Brain pericyte (primary cell): ENCODE data around the gene PHF21A.

Experiments used
- DNase-seq: peaks from one replicate; pipeline ENCODE4 v3.0.0-alpha.2; 2012; ENCODE audit warnings: low read depth, low spot score

The PHF21A gene

DNA sequence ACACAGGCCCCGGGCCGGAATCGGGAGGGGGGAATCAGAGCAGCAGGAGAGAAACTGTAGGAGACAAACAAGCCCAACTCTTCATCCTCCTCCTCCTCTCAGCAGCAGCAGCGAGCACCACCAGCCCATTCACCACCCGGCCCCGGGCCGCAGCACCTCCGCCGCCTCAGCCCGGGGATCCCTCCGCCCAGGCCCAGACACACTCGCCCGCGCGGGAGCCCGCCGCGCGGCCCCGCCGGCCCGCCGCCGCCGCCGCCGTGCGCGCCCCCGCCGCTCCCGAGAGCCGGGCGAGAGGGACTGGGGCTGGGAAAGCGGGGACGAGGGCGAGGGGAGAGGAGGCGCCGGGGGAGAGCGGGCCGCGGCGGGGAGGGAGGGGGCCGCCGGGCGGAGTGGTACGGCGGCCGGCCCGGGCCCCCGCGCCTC is at the start of gene PHF21A:
Gene PHF21A (minus strand): TSS at position 154 of the 423 bp plus-strand sequence. CDS start 37,235 bp downstream, outside the sequence.
- DNase-seq = peak; percentile 71

GRCh38 chr11:46170797-46171196 is 49.5 kb upstream of the PHF21A start:
- no peak for DNase-seq

DNA sequence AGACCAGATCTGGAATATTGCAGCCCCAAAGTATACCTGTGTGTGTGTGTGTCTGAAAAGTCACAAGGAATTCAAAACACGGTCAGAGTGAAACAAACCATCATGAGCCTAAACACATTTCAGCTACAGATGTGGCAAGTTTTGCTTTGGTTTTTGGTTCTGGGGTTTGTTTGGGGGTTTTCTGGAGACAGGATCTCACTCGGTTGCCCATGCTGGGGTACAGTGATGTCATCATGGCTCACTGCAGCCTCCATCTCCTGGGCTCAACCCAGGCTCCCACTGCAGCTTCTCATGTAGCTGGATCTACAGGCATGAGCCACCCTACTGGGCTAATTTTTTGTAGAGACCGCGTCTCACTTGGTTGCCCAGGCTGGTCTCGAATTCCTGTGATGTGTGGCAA is 41.4 kb upstream of the PHF21A start:
- no peak for DNase-seq

DNA sequence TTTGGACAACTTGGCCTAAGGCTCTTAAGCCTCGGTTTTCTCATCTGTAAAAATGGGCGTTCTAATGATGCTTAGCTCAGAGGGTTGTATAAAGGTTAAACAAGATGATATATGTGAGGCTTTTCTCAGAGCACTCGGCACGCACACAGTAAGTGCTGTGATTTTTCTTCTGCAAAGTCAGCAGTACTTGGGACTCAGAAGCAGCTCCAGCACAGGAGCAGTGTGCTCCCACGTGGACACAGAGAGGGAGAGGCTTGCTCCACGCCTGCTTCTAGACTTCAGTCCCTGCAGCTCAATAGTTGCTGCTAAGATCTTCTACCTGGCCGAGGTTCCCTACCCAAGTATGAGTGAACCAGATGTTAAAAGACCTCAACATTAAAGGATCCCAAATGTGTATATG is 39.9 kb upstream of the PHF21A start:
- no peak for DNase-seq

DNA sequence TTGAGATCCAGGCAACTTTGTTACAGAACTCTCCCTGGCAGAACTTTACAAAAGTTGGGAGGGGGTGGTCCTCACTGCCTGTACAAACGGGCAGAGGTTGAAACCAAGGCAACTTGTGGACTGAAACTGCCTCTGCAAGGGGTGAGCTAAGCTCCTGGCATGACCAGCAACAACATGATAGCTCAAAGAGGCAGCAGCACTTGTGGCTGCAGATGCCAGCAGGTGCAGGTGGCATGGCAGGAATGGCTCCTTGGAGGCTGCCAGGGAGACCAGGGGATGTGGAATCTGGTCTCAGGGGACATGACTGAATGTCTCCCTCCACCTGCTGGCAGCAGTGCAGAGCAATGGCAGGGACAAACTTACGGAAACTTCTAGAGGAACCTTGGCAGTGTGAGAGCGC is 38.8 kb upstream of the PHF21A start:
- no peak for DNase-seq

GRCh38 chr11:46159680-46160079 is 38.4 kb upstream of the PHF21A start:
- DNase-seq = no peak

- DNase-seq = no peak
Observed at GRCh38 chr11:46149826-46150225, 28.6 kb upstream of the PHF21A start.

GRCh38 chr11:46149342-46149741 is 28.1 kb upstream of the PHF21A start:
- DNase-seq = no peak

DNA sequence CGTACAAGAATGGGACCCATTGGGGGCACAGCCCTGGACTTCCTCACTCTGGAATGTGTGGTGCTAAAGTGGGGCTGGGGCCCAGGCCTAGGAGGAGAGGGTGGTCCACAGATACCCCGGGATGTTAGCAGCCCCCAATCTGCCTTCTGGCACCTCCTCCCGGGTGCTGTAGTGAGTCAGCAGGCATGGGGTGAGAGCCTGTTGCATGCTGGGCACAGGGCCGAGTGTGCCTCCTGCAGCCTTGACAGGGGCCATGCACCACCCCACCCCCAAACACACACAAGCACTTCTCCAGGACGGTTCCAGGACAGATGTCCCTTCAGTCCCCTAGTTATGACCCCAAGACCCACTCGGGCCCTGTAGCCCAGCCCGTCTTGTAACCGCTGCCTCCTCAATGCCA is 23.5 kb upstream of the PHF21A start:
- DNase-seq = no peak

DNA sequence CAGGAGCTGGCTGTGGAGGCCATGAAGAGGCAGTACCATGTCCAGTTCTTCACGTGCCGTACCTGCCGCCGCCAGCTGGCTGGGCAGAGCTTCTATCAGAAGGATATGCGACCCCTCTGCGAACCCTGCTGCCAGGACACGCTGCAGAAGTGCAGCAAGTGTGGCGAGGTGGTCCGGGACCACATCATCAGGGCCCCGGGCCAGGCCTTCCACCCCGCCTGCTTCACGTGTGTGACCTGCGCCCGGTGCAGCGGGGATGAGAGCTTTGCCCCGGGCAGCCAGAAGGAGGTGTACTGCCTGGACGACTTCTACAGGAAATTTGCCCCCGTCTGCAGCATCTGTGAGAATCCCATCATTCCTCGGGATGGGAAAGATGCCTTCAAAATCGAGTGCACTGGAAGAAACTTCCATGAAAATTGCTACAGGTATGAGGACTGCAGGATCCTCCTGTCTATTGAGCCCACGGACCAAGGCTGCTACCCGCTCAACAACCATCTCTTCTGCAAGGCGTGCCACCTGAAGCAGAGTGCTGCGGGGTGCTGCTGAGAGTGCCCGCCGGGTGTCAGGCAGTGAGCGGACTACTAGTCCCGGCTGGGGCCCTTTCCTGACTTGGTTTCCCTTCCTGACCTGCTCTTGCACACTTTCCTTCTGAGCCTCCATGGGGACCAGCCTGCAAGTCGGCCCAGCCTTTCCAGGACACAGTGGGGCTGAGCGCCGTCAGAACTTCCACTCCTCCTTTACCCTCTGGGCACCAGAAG is 22.0 kb upstream of the PHF21A start:
- DNase-seq = no peak

- no peak for DNase-seq
Observed at GRCh38 chr11:46142561-46142960, 21.3 kb upstream of the PHF21A start.

- no peak for DNase-seq
Observed at GRCh38 chr11:46141597-46141996, 20.3 kb upstream of the PHF21A start.

DNA sequence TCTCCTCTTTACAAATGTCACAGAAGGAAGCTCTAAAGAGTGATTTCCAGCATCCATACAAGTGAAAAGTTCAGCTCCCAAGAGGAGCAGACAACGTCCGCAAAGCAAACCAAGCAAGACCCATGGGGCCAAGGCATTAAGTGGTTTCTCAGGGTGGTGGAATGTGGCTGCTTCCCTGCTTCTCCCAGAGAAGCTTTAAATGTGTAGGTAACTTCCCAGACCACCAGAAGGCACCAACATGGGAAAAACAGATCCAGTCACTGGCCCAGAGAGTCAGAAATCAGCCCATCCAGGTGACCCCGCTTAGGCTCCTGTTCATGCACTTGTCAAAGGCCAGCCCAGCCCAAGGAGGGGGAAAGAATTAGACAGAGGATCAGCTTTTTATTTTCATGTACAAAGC is 13.3 kb upstream of the PHF21A start:
- DNase-seq = no peak

DNA sequence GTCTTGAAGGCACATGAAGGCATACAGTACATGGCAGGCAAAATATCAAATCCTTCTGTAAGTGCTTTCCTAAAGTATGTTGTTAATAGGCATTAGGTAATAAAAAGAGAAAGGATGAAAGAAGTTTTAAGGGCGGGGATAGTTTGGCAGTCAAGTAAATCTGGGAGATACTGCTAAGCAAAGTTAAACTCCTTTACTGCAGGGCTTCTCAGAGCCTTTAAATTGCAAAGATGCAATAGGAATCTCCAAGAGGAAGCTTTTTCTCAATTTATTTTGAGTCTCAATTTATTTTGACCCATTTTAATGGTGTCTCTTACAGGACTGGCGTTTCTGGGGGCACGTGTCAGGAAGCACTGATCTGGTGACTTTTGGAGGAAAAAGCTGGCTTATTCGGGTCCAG is 12.8 kb upstream of the PHF21A start:
- no peak for DNase-seq

GRCh38 chr11:46133119-46133518 is 11.9 kb upstream of the PHF21A start:
- DNase-seq = no peak

GRCh38 chr11:46130286-46130940 is 9.2 kb upstream of the PHF21A start:
- no peak for DNase-seq

DNA sequence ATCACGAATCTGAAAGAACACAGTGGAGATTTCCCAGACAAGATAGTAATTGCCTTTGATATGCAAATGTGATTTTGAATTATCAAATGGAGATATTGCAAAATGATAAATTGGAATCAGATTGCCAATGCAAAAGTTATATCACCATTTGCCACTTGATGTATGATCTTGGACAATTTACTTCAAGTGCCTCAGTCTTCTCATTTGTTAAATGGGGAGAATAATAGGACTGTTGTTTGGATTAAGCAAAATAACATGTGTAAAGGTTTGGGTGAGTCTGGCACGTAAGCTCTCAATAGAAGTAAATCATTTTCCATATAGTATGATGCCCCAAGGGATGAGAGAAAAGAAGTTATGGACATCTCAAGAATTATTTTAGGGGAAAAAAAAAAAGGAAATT is 7.9 kb upstream of the PHF21A start:
- DNase-seq = no peak

GRCh38 chr11:46127150-46127638 is 5.9 kb upstream of the PHF21A start:
- DNase-seq = no peak

- DNase-seq = no peak
Observed at GRCh38 chr11:46125284-46125683, 4.0 kb upstream of the PHF21A start.

DNA sequence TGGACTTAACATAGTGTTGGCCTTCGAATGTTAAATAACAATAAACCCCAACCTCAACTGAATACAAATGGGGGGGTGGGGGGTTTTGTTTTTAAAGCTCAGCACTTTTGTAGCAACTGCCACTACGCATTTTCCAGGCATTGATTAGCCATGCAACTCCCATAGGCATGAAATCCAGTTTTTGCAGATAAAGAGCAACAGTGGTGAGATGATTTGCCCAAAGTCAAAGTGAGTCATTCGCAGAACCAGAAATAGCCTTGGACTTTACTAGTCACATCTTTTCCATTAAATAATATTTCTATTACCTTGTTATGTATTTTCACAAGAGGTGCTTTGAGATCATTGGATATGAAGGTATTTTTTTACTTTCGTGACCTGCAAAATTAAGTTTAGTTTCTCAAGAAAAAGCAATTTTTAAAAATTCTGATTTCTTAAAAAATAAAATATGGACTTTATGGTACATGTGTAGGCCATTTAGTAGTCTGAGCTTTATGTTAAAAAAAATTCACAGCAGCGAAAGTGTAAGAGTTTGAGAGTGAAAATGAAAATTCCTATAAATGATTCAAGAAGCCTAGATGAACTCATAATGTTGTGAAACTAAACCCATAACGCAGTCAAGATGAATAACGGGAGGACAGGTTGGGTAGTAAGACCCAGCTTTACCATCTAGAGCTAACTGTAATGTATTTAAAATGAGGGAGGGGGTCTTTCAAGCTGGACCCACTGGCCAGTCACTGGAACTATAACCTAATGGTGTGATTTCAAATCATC is 1.9 kb upstream of the PHF21A start:
- no peak for DNase-seq

GRCh38 chr11:46121724-46122477 is 647 bp upstream of the PHF21A start:
- DNase-seq = peak; percentile 47
